GM18507 (cell line): Measurements from ENCODE around the gene PCDHB5.
"Not testable (repeated sequence)": the region's sequence is repeated elsewhere in the genome, so short reads cannot be mapped to it uniquely, and the experiment has no call there.

Source experiments
- DNase-seq: peaks from one replicate; pipeline ENCODE4 v3.0.0; 2011; ENCODE audit warnings: low read depth; ENCODE audit not compliant: insufficient read length; ENCODE audit errors: extremely low spot score
- FAIRE-seq: peaks from 2 replicates; lab custom pipeline; 2011; peaks lifted over from hg19 to GRCh38; lab: Jason Lieb, UNC

The PCDHB5 gene

GRCh38 chr5:141135030-141135717 lies at the start of gene PCDHB5:
PCDHB5 (plus strand) TSS chr5:141135206; CDS start chr5:141135435, 229 bp downstream.
- no peak for FAIRE-seq
- no peak for DNase-seq

- no peak for FAIRE-seq
- no peak for DNase-seq
Measured at GRCh38 chr5:141094481-141095262, 40.3 kb upstream of the PCDHB5 start, which contains the start of gene PCDHB2. PCDHB2 (plus strand) TSS chr5:141094615; CDS start chr5:141094791, 176 bp downstream.

GRCh38 chr5:141095263-141095641 lies 39.8 kb upstream of the PCDHB5 start:
- FAIRE-seq, result no peak
- DNase-seq, result no peak

GRCh38 chr5:141096181-141096580 lies 38.8 kb upstream of the PCDHB5 start:
- not testable (repeated sequence) for DNase-seq, FAIRE-seq

- not testable (repeated sequence) for FAIRE-seq, DNase-seq
Measured at GRCh38 chr5:141096586-141096985, 38.4 kb upstream of the PCDHB5 start.

GRCh38 chr5:141100243-141100805 lies 34.7 kb upstream of the PCDHB5 start, which contains the start of gene PCDHB3:
PCDHB3 (plus strand) TSS chr5:141100473; CDS start chr5:141100650, 177 bp downstream.
- FAIRE-seq (no peak), DNase-seq (no peak)

GRCh38 chr5:141101059-141101458 lies 33.9 kb upstream of the PCDHB5 start:
- DNase-seq (no peak), FAIRE-seq (no peak)

- DNase-seq, FAIRE-seq: not testable (repeated sequence)
Measured at GRCh38 chr5:141102070-141102469, 32.9 kb upstream of the PCDHB5 start.

- not testable (repeated sequence) for DNase-seq, FAIRE-seq
Measured at GRCh38 chr5:141102471-141102870, 32.5 kb upstream of the PCDHB5 start.

GRCh38 chr5:141105350-141105749 lies 29.7 kb upstream of the PCDHB5 start:
- FAIRE-seq, result no peak

GRCh38 chr5:141119250-141119649 lies 15.8 kb upstream of the PCDHB5 start:
- FAIRE-seq (no peak), DNase-seq (no peak)

More at GRCh38 chr5:141105350-141105749, 29.7 kb upstream of the PCDHB5 start:
- no peak for DNase-seq

- DNase-seq (no peak), FAIRE-seq (no peak)
Measured at GRCh38 chr5:141121563-141121962, 13.4 kb upstream of the PCDHB5 start, which contains the start of gene PCDHB4. PCDHB4 (plus strand) TSS chr5:141121818; CDS start chr5:141121999, 181 bp downstream.

GRCh38 chr5:141121985-141122384 lies 13.0 kb upstream of the PCDHB5 start:
- FAIRE-seq (no peak), DNase-seq (no peak)

- DNase-seq, FAIRE-seq: not testable (repeated sequence)
Measured at GRCh38 chr5:141123396-141124135, 11.4 kb upstream of the PCDHB5 start.

- no peak for FAIRE-seq
- DNase-seq, result no peak
Measured at GRCh38 chr5:141127305-141127704, 7.7 kb upstream of the PCDHB5 start.

- DNase-seq (no peak), FAIRE-seq (no peak)
Measured at GRCh38 chr5:141135718-141136266, 786 bp downstream of the PCDHB5 start.

GRCh38 chr5:141137346-141137745 lies 2.3 kb downstream of the PCDHB5 start:
- not testable (repeated sequence) for FAIRE-seq, DNase-seq

- FAIRE-seq (no peak), DNase-seq (no peak)
Measured at GRCh38 chr5:141149812-141150211, 14.8 kb downstream of the PCDHB5 start, which contains the start of gene PCDHB6. PCDHB6 (plus strand) TSS chr5:141150057; CDS start chr5:141150258, 201 bp downstream.
